HG03139 (cell line): ENCODE measurements around the gene PAPPA2.
"Not testable (repeated sequence)": the region's sequence is repeated elsewhere in the genome, so short reads cannot be mapped to it uniquely, and the experiment has no call there.

Experiments used
- ATAC-seq: cut with Tn5 transposase; IDR thresholded peaks from one replicate; pipeline ENCODE4 v1.9.1; 2021; ENCODE audit not compliant: unreplicated experiment

Gene PAPPA2

DNA sequence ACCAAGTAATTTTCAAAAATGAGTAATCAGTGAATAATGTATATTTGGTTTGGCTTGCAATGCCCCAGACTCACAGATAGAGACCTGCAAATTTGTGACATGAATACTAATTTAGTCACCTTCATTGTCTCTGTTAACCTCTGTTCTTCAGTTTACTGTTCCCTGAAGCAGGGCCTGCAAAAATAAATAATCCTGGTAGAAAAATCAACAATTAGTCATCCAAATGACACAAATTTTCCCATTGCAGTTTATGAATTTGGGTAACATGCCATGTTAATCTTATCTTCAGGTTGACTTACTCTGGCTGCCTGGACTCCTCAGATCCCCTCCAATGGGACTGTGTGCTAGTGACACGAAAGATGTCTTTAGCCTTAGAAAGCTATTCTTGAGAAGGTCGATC, 289.5 kb downstream of the PAPPA2 start:
- no peak for ATAC-seq

DNA sequence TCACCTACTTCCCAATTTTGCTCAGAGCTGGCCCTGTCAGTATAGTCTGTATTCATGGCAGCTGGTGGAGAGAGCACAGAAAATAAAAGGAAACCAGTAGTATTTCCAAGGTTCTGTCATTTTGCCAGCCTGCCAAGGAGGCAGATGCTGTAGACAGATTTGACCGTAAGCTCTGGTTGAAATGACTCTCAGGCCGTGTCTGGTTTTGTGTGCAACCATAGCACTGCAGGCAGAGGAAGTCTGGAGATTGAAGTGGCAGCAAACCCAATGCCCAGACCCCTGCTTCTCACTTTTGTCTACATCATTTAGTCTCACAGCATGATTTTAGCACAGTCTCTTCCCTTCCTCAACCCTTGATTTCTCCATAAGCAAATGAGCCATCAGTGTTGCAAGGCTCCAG, 291.7 kb downstream of the PAPPA2 start:
- no peak for ATAC-seq

DNA sequence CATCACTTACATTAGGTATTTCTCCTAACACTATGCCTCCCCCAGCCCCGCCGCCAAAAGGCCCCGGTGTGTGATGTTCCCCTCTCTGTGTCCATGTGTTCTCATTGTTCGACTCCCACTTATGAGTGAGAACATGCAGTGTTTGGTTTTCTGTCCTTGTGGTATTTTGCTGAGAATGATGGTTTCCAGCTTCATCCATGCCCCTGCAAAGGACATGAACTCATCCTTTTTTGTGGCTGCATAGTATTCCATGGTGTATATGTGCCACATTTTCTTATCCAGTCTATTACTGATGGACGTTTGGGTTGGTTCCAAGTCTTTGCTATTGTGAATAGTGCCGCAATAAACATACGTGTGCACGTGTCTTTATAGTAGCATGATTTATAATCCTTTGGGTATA, 293.8 kb downstream of the PAPPA2 start:
- not testable (repeated sequence) for ATAC-seq

DNA sequence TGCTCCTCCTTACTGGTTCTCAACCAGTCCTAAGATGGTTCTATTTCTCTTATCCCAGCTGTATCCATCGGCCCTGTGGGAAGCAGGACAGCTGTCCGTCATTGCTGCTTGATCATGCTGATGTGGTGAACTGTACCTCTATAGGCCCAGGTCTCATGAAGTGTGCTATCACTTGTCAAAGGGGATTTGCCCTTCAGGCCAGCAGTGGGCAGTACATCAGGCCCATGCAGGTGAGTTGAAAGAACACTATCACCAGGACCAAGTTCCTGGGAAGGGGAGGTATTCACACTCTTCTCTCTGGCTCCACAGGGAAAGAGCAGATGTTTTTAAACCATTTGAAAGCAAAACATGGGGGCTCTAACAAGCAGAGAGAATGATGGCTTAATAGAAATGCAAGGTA, 302.6 kb downstream of the PAPPA2 start:
- no peak for ATAC-seq

DNA sequence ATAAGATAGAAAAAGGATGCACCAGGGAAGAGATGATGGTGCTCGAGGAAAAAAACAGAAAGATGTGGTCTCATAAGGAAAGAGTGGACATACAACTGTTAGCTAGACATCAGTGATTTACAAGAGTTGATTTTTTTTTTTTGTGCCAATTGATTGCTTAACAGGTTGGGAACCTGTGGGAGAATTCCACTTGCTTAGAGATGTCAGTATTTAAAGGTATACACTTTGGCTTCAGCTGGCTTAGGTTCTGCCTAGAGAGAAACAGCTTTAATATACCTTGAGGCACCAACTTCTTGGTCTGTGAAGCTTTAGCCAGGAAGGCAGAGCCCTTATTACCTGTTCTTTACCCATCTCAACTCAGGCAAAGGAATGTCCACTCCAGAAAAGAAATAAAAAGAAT, 303.8 kb downstream of the PAPPA2 start:
- ATAC-seq, result no peak

DNA sequence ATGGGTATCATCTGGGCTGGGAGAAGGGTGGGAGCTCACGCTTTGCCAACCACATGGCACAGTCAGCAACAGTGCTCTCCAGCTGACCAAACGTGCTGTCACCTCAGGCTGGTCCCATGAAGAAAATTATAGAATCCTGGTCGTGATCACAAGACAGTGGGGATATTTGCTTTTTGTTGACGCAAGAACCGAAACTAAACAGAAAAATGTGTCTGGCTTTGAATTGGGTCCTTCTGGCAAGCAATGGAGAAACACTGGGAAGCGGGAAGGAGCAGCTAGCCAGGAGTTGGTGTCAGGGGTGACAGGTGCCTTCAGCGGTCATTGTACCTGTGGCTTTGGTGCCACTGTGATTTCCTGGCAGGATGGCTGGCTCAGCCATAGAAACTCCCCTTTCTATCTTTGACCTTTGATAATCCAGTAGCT, 304.8 kb downstream of the PAPPA2 start:
- ATAC-seq, result no peak

DNA sequence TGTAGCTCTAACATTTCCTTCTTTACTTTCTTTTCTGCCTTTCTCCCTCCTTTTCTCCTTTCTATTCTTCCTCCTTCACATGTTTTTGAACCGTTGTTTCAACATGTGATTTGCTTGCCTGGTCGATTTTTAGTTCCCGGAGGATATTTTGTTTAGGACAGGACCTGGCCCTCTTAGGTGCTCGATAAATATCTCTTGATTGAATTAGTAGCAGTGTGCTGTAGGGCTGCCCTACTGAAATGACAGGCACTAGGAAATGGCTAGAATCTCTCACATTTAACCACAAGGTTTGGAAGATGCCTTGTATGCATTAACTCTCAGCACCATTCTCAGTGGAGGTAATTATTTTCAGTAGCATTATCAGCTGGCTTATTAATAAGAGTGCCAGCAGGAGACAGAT, 305.6 kb downstream of the PAPPA2 start:
- no peak for ATAC-seq

DNA sequence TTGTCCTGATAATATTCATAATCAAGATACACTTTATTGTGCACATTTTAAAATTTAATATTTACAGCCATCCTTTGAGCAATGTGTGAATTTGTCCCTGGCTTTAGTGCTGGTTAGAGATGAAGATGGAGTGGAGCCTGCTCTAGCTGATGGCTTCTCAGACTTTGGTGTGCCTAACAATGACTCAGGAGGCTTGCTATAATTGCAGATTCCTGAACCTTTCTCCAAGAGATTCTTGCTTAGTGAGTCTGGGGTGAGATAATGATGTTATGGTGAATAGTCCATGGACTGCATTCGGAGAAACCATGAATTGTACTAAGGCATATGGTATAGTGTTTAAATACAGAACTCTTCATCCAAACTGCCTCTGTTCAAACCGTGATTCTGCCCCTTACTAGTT, 307.1 kb downstream of the PAPPA2 start:
- no peak for ATAC-seq

DNA sequence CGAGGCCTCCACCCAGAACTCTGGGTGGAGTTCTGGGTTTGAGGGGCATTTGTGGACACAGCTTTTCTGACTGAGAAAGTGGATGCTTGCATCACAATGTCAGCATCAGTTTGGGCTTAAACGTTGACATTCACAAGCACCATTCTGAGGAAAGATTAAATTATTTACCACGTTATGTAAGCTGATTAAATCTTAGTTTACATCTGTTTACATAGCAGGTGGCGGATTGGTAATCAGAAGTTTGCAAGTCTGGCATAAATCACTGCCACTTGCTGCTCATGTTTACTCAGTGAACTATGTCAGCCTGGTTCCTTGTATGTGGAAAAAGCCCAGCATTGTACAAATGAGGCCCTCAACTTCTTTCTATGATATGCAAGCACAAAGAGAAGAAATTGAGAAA, 310.1 kb downstream of the PAPPA2 start:
- ATAC-seq, result no peak

DNA sequence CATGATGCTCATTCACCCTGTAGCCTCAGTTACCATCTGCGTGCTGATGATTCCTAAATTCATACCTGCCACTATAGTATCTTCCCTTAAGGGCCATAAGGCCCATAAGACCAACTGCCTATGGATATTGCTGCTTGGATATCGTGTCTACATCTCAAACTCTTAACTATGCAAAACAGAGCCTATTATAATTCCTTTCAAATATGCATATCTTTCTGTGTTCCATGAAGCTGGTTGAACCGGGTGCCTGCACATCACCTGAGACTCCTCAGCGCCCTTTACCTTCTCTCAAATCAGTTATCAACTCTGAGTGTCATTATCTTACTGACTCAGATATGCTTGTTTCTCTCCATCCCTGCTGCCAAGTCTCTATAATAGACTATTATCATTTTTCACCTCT, 311.2 kb downstream of the PAPPA2 start:
- ATAC-seq, result no peak

DNA sequence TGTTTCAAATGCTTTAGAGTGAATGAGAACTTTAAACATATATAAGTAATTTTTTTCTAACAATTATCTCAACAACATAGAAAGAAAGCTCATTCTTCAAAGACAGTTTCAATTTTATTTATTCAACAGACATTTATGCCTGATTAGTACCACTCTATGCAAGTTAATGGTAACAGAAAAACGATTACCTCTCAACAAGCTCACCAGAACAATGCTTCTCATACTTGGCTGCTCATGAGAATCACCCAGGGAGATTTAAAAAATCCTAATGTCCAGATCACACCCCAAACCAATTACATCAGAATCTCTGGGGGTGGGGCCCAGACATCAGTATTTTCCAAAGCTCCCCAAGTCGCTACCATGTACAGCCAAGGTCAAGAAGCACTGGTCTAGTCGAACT, 312.4 kb downstream of the PAPPA2 start:
- no peak for ATAC-seq

DNA sequence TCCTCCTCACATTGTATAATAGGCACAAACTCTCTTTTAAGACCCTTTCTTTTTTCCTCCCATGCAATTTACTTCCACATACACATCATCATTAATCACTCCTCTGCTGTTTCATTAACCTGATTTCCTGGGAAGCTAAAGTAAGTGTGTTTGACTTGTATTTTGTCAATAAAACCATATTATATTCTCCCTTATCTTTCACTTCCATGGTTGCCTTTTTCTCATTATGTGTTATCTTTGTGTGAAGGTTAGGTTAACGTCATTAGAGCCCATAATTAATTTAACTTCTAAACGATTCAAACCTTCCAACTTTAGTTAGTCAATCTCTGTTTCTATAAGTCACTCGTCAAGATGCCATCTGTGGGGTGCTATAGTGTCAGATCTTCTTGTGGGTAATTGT, 313.0 kb downstream of the PAPPA2 start:
- no peak for ATAC-seq

DNA sequence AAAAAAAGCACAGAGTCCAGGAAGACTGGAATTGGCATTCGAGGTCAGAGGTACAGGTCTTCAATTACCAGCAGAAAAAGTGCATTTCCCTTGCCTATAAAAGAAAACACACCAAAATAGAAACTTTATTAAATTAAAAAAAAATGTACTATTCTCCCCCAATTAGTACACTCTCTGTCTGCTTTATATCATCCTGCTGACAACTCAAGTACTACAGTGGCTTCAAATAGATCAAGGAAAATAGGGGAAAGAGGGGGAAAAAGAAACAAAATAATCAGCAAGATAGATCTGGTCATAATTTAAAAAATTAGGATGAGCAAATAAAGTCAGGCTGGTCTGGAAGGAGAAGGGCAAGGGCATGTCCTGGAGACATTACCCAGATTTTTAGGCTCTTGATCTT, 315.1 kb downstream of the PAPPA2 start:
- ATAC-seq, result no peak

DNA sequence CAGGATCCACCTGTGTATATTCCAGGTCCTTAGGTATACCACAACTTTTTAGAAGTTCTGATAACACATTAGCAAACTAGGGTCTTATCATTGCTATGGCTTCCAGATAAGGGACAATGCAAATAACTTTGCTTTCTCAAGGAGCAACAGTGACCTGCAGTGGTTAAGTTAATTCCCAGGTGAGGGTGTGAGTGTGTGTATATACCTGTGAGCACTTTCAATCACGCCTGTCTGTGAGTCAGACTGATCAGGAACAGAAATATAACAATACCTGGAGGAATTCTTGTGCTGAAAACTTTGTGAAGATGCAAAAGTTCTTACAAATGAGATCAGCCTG, 317.0 kb downstream of the PAPPA2 start:
- no peak for ATAC-seq

DNA sequence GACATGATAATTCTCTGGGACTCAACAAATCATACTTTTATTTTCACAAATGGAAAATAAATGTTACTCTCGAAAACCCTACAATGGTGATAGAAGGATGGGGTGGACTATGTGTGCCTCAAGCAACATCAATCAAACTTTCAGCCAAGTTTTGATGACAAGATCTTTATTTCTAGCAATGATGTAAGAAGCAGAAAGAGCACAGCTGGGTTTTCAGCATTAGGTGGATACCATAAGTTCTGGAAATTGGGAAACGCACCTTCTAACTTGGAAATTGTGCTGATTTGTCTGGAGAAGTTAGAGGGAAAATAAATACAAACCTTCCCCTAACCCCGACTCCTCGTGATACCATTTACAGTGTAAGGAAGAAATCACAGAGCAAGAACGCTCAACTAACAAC, 320.3 kb downstream of the PAPPA2 start:
- no peak for ATAC-seq

DNA sequence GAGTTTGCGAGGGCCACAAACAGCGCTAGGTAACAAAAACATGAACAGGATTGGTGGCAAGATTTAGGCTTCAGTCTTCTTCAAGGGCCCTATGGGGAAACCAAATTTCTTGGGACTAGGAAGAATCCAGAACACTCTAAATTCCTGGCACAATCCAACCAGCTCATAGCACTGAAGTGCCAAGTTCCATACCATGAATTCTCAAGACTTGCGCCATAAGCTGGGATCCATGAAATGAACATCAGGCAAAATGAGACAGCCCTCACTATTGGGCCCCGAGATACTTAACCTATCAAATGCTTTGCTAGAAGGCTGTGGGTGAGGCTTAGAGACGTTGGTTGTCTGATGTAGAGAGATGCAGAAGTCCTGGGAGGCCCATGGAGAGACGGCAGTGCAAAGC, 322.1 kb downstream of the PAPPA2 start:
- ATAC-seq, result no peak

DNA sequence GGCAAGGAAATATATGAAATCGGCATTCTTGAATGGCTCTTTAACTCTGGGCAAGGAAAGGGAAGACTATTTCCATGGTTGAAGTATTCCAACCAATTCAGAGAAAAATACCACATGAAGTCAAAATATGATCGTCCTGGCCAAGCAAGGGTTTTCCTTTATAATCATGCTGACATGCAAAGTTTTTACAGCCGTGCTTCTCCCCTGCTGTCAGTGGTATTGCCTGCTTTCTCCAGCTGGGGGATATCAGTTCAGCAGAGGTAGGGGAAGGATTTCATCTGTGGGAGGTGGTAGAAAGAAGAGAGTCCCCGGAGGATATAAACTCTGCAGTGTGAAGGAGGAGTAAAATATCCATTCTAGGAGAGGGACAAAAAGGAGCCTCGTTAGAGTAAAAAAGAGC, 322.8 kb downstream of the PAPPA2 start:
- no peak for ATAC-seq

DNA sequence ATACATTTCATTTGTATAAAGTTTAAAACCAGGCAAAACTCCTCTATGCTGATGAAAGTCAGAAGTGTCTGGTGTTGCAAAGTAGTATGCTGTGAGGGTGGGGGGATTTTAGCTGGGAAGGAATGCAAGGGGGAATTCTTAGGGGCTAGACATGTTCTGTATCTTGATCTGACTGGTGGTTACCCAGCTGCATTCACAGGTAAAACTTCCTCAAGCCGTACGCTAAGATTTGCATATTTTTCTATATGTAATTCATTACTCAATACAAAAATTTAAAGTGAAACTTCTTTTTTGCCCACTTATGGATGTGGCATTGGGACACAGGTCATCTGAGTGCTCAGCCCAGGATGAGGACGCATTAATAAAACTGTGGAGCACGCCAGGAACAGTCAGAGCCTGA, 323.3 kb downstream of the PAPPA2 start:
- ATAC-seq, result no peak

DNA sequence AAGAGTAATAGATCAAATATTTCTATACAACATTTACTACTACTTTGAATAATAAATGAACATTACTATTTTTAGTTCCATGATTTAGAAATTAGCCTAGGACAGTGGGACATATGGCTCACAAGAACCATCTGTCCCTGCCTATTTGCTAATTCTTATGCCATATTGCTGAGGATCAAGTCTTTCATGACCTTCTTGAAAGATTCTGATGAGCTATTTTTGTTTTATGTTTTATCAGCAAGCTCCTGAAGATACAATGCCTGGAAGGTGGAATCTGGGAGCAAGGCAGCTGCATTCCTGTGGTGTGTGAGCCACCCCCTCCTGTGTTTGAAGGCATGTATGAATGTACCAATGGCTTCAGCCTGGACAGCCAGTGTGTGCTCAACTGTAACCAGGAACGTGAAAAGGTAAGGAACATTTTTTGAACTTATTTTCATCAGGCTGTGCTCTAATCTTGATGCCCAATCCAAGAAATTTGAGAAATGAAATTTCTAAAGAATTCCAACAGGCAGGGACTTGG, 326.7 kb downstream of the PAPPA2 start:
- ATAC-seq, result no peak

DNA sequence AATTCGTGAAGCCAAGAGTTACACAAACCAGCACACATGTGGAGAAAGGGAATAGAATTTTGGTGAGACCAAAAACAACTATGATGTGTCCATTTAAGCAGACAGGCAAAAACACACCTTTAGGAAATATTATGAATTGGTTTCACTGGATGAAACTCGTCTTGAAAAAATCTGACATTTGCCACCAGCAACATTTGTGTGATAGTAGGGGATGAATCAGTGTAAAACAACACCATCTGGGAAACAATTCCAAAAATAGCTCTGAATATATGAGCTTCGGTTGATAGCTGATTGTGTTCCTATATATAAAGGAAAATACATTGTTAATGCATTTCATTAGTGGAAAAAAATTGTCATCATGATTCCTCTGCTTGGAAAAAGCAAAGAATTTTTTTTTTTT, 327.8 kb downstream of the PAPPA2 start:
- ATAC-seq, result no peak

DNA sequence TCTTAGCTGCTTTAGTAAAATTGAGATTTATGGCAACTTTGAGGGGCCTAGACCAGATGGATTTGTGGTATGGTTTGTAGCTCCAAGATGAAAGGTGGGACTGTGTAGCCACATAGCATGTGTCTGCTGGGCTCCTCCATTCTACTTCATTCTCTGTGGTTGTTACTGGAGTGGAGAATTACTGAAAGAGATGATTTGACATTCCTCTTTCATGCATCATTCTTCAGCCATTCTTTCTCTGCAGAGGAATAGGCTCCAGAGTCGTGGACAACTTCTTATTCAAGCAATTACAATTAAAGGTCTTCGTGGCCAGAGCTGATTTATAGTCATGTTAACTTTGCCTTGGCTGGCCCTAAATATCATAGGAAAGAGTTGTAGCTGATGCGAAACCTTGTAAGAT, 328.9 kb downstream of the PAPPA2 start:
- no peak for ATAC-seq

DNA sequence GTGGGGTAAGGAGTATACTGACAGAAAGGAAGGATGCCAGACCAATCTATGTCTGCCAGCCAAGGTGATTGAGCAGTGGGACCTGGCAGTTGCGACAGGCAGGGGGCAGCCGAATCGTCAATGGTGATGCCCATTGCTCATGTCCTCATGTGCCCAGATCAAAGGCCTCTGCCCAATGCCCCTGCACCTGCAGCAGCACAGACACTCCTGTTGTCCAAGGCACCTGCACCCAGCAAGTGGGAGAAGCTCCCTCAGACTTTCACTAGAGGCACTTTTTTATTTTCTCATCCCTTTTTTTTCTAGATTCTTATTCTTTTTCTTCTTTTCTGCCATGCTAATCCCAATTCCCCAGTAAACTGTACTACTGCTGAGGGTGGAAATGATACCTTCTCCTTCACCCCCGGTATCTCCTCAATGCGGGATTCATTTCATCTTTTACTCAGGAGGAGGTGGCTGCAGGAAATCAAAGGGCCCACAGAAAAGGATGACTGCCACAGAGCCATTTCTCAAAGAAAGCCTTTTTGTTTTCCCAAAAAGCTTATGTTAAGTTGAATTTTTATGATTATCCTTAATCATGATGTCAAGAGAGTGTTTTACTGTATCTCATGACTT, 332.0 kb downstream of the PAPPA2 start:
- no peak for ATAC-seq

DNA sequence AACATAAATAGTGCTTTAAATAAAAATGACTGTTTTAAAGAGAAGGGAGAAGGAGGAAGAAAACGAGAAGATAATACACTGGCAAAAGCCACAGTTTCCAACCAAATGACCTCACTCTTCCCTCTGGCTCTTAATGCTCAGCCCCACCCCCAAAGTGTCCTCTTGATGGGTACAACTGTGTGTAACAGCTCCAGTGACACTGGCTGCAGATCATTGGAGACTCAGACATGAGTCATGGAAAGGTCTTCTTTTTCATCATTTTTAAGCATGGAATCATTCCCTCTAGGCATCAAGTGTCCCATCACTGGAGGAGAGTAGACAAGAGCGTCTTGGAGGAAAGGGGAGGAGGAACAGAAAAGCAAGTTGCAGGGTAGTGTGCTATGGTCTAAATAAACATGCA, 333.0 kb downstream of the PAPPA2 start:
- ATAC-seq, result no peak

DNA sequence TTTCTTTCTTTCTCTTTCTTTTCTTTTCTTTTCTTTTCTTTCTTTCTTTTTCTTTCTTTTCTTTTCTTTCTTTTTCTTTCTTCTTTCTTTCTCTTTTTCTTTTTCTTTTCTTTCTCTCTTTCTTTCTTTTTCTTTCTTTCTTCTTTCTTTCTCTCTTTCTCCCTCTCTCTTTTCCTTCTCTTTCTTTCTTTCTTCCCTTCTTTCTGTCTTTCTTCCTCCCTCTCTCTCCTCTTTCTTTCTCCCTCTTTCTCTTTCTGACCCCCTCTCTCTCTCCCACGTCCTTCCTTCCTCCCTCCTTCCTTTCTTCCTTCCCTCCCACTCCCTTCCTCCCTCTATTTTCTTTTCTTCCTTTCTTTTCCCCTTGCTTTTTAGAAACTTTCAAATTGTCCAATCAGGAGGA, 333.6 kb downstream of the PAPPA2 start:
- ATAC-seq, result no peak
